GM13977 (cell line): ENCODE data around the gene OAS1.
"Not testable (repeated sequence)": the region's sequence is repeated elsewhere in the genome, so short reads cannot be mapped to it uniquely, and the experiment has no call there.

Experiments
- DNase-seq: peaks from one replicate; pipeline ENCODE4 v3.0.0; 2012; ENCODE audit warnings: low spot score
- in situ Hi-C: fragments of 300-500 bp; cut with MboI; formaldehyde crosslinking; loops from one replicate; pipeline ENCODE4 v1.12.0; 2022; ENCODE audit warnings: low sequenced_read_pairs, low pct_unique_long_range_greater_than_20kb, mixed read lengths, inconsistent platforms; ENCODE audit not compliant: unreplicated experiment
- TF ChIP-seq, protein P1 (sequence below): IDR thresholded peaks from 2 replicates; pipeline ENCODE4 v1.5.1; 2012; ENCODE audit warnings: mild to moderate bottlenecking, control low read depth; ENCODE audit not compliant: insufficient read depth; ENCODE audit errors: extremely low read depth, missing control alignments

Gene OAS1

GRCh38 chr12:112946236-112947000 lies 39.7 kb downstream of the OAS1 start:
- TF ChIP-seq, protein P1, sequence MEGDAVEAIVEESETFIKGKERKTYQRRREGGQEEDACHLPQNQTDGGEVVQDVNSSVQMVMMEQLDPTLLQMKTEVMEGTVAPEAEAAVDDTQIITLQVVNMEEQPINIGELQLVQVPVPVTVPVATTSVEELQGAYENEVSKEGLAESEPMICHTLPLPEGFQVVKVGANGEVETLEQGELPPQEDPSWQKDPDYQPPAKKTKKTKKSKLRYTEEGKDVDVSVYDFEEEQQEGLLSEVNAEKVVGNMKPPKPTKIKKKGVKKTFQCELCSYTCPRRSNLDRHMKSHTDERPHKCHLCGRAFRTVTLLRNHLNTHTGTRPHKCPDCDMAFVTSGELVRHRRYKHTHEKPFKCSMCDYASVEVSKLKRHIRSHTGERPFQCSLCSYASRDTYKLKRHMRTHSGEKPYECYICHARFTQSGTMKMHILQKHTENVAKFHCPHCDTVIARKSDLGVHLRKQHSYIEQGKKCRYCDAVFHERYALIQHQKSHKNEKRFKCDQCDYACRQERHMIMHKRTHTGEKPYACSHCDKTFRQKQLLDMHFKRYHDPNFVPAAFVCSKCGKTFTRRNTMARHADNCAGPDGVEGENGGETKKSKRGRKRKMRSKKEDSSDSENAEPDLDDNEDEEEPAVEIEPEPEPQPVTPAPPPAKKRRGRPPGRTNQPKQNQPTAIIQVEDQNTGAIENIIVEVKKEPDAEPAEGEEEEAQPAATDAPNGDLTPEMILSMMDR, result no peak
- in situ Hi-C loops, result no loop called here
- DNase-seq, result no peak

DNA sequence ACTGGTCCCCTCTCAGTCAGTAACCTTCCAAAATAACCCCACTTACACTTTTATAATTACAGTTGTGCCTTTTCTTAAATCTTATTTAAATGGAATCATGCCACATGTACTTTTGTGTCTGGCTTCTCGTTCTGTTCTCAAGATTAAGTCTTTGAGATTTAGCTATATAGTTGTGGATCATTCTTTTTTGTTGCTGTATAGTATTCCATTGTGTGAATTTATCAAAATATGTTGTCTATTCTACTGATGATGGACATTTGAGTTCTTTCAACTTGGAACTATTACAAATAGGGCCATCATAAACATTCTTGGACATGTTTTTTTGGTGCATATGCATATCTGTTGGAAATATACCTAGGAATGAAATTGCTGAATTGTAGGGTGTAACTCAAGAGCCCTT lies 40.6 kb downstream of the OAS1 start:
- no peak for DNase-seq
- in situ Hi-C loops, result no loop called here
- TF ChIP-seq, protein P1, result no peak

DNA sequence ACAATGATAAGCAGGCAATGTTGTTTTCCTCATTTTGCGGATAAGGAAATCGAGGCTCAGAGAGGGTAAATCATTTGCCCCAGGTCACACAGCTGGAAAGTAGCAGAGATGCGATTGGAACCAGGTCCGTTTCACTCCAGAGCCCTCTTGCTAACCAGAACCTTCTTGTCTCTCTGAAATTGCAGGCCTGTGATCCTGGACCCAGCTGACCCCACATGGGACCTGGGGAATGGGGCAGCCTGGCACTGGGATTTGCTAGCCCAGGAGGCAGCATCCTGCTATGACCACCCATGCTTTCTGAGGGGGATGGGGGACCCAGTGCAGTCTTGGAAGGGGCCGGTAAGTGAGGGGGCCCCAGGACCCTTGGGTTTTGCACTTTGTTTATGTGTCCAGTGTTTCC lies 41.0 kb downstream of the OAS1 start:
- TF ChIP-seq, protein P1, result no peak
- in situ Hi-C loops, result no loop called here
- no peak for DNase-seq

- in situ Hi-C loops, result no loop called here
Measured at GRCh38 chr12:112948806-112949205, 42.0 kb downstream of the OAS1 start.

DNA sequence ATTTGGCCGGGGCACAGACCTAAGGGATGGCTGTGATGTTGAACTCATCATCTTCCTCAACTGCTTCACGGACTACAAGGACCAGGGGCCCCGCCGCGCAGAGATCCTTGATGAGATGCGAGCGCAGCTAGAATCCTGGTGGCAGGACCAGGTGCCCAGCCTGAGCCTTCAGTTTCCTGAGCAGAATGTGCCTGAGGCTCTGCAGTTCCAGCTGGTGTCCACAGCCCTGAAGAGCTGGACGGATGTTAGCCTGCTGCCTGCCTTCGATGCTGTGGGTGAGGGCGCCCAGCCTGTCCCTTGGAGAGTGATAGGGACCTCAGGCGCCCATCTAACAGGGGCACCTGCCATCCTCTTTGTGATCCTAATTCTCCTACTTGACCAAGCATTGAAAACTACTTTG lies 43.9 kb downstream of the OAS1 start:
- TF ChIP-seq, protein P1, result no peak
- in situ Hi-C loops, result no loop called here
- no peak for DNase-seq

More at GRCh38 chr12:112948806-112949205, 42.0 kb downstream of the OAS1 start:
- no peak for DNase-seq
- TF ChIP-seq, protein P1, result no peak

GRCh38 chr12:112957125-112957524 lies 50.4 kb downstream of the OAS1 start:
- DNase-seq, in situ Hi-C loops: not testable (repeated sequence)

- no peak for DNase-seq
- in situ Hi-C loops, result no loop called here
- TF ChIP-seq, protein P1, result no peak
Measured at GRCh38 chr12:112961074-112961473, 54.3 kb downstream of the OAS1 start.
